Mesenchymal stem cell (in vitro differentiated cells and primary cell): ENCODE measurements around the gene WSCD1.
A peak's percentile ranks its signal among the peaks of the same experiment; 100 is the strongest.

Source experiments
- DNase-seq: peaks from one replicate; pipeline ENCODE4 v3.0.0-alpha.2; 2013
- H2AFZ ChIP-seq: one replicate; pipeline ENCODE4 v1.6.1; 2013; ENCODE audit warnings: low read depth, mild to moderate bottlenecking, control low read depth, inconsistent platforms, low read length, moderate library complexity
- H2AK5ac ChIP-seq: 2 replicates; pipeline ENCODE4 v1.6.1; 2013; ENCODE audit warnings: low read length, moderate library complexity, mild to moderate bottlenecking, inconsistent platforms; ENCODE audit not compliant: severe bottlenecking
- H2BK120ac ChIP-seq: one replicate; pipeline ENCODE4 v1.6.1; 2013; ENCODE audit warnings: low read depth, mild to moderate bottlenecking, inconsistent platforms, low read length, moderate library complexity
- H2BK12ac ChIP-seq, 2 experiments: one replicate each; pipeline ENCODE4 v1.6.1; 2013; ENCODE audit warnings: inconsistent platforms in 2 of 2, low read length in 2 of 2, mild to moderate bottlenecking in 2 of 2, moderate library complexity in 2 of 2, control low read depth in 1 of 2
- H2BK15ac ChIP-seq: one replicate; pipeline ENCODE4 v1.6.1; 2013; ENCODE audit warnings: mild to moderate bottlenecking, low read depth, inconsistent platforms; ENCODE audit not compliant: poor library complexity, severe bottlenecking
- H2BK5ac ChIP-seq: 2 replicates; pipeline ENCODE4 v1.6.1; 2013; ENCODE audit warnings: low read depth, mild to moderate bottlenecking, low read length, control low read depth, inconsistent platforms; ENCODE audit not compliant: poor library complexity, severe bottlenecking
- H3K14ac ChIP-seq, 2 experiments: one replicate each; pipeline ENCODE4 v1.6.1; 2013; ENCODE audit warnings: inconsistent platforms in 2 of 2, low read length in 2 of 2, control low read depth in 1 of 2, mild to moderate bottlenecking in 1 of 2, moderate library complexity in 1 of 2
- H3K18ac ChIP-seq, 2 experiments: one replicate each; pipeline ENCODE4 v1.6.1; 2013; ENCODE audit warnings: inconsistent platforms in 2 of 2, low read length in 2 of 2, control low read depth in 1 of 2, low read depth in 1 of 2, mild to moderate bottlenecking in 1 of 2
- H3K23ac ChIP-seq, 2 experiments: one replicate each; pipeline ENCODE4 v1.6.1; 2013; ENCODE audit warnings: inconsistent platforms in 2 of 2, low read length in 2 of 2, mild to moderate bottlenecking in 2 of 2, moderate library complexity in 2 of 2, control low read depth in 1 of 2
- H3K27ac ChIP-seq: 2 replicates; pipeline ENCODE4 v1.5.1; 2013; ENCODE audit warnings: mild to moderate bottlenecking, moderate library complexity, low read length, control low read depth, inconsistent platforms; ENCODE audit not compliant: poor library complexity, severe bottlenecking
- H3K27me3 ChIP-seq, 2 experiments: 2 replicates each; pipeline versions ENCODE4 v1.6.1 to v1.7.0; 2013; ENCODE audit warnings: low read length in 2 of 2, mild to moderate bottlenecking in 2 of 2, moderate library complexity in 2 of 2, control low read depth in 1 of 2, inconsistent platforms in 1 of 2; ENCODE audit not compliant: control insufficient read depth in 1 of 2, insufficient read depth in 1 of 2
- H3K36me3 ChIP-seq, 2 experiments: 2 replicates each; pipeline versions ENCODE4 v1.6.1 to v1.7.0; 2013; ENCODE audit warnings: low read length in 2 of 2, control low read depth in 1 of 2, inconsistent platforms in 1 of 2, low read depth in 1 of 2, mild to moderate bottlenecking in 1 of 2; ENCODE audit not compliant: insufficient read depth in 2 of 2, control insufficient read depth in 1 of 2
- H3K4ac ChIP-seq, 2 experiments: one replicate each; pipeline ENCODE4 v1.6.1; 2013; ENCODE audit warnings: inconsistent platforms in 2 of 2, low read length in 2 of 2, mild to moderate bottlenecking in 2 of 2, moderate library complexity in 2 of 2, control low read depth in 1 of 2, low read depth in 1 of 2
- H3K4me1 ChIP-seq: 2 replicates; pipeline ENCODE4 v1.6.1; 2013; ENCODE audit warnings: low read depth, low read length, control low read depth; ENCODE audit not compliant: control insufficient read depth, insufficient read depth
- H3K4me2 ChIP-seq: 2 replicates; pipeline ENCODE4 v1.6.1; 2013; ENCODE audit warnings: low read length, mild to moderate bottlenecking, inconsistent platforms; ENCODE audit not compliant: poor library complexity, severe bottlenecking
- H3K4me3 ChIP-seq, 2 experiments: 2 replicates each; pipeline versions ENCODE4 v1.5.1 to v1.7.0; 2013; ENCODE audit warnings: low read length in 2 of 2, mild to moderate bottlenecking in 2 of 2, control low read depth in 1 of 2, low read depth in 1 of 2; ENCODE audit not compliant: insufficient read depth in 1 of 2
- H3K79me1 ChIP-seq: replicated peaks from 2 replicates; pipeline ENCODE4 v1.6.1; 2013; ENCODE audit warnings: mild to moderate bottlenecking, control low read depth, low read length, inconsistent platforms; ENCODE audit not compliant: poor library complexity, severe bottlenecking
- H3K9ac ChIP-seq: 2 replicates; pipeline ENCODE4 v1.7.0; 2013; ENCODE audit warnings: mild to moderate bottlenecking, low read length, moderate library complexity
- H3K9me3 ChIP-seq: 2 replicates; pipeline ENCODE4 v1.7.0; 2013; ENCODE audit warnings: mild to moderate bottlenecking, low read length; ENCODE audit not compliant: control insufficient read depth
- H4K8ac ChIP-seq: one replicate; pipeline ENCODE4 v1.6.1; 2013; ENCODE audit warnings: inconsistent platforms, mild to moderate bottlenecking, low read length, moderate library complexity
- H4K91ac ChIP-seq: one replicate; pipeline ENCODE4 v1.6.1; 2013; ENCODE audit warnings: mild to moderate bottlenecking, low read length, inconsistent platforms
- WGBS: methylation state at CpG from one replicate; pipeline ENCODE4 v1.1.7; 2013; ENCODE audit warnings: mixed read lengths; 5-methylcytosine and 5-hydroxymethylcytosine counted together

Gene WSCD1

DNA sequence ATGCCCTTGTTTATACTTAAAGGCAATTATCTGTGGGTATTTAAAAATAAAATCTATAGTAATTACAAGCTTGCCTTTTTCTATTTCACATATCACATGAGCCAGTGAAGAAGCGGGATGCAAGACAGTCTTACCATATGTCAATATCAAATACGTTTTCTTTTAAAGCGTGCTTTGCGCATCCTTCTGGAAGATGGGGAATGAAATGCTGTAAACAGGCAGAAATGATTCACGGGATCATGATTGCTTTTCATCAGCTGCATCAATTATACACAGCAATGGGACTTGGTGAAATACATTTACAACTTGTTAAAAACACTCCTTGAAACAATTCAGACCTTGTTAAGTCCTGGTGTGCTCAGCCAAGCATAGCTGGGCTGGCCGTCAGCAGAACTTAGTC is 72.5 kb downstream of the WSCD1 start:
- Histone ChIP-seq H2AFZ (no peak overlapping the region), H3K4ac (no peak overlapping the region), H3K27ac (no peak overlapping the region), H3K14ac (no peak overlapping the region), H3K4me3 (no peak overlapping the region), H4K8ac (no peak overlapping the region), H3K36me3 (no peaks in the 10 kb centered on the region), H3K4me2 (no peak overlapping the region), H3K79me1 (no peaks in the 10 kb centered on the region), H3K23ac (no peak overlapping the region), H2BK15ac (no peak overlapping the region), H3K27me3 (peaks cover 0 to 6% of the 10 kb centered on the region in 2 experiments), H3K18ac (no peak overlapping the region), H2BK5ac (no peak overlapping the region), H2BK12ac (no peak overlapping the region), H2AK5ac (no peak overlapping the region), H3K9ac (no peak overlapping the region), H3K4me1 (no peaks in the 10 kb centered on the region), H3K9me3 (peaks cover 3% of the 10 kb centered on the region), H4K91ac (no peak overlapping the region), H2BK120ac (no peak overlapping the region)
- WGBS, result 83% methylated on average over 6 of the region's 6 CpGs
- no peak for DNase-seq

DNA sequence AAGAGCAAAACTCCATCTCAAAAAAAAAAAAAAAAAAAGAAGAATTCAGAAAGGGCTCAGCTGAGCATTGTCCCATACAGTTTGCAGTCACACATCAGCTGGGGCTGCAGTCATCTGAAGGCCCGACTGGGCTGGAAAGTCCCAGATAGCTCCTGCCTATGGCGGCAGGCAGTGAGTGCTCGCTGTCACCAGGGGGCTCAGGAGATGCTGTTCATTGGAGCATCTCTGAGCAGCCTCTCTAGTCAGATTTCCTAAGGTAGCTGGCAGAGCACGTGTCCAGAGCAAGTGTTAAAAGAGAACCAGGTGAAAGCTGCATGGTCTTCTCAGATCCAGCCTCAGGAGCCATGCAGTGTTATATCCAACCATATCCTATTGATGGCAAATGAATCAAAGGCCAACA is 75.8 kb downstream of the WSCD1 start:
- no peak overlapping the region for H3K27ac ChIP-seq
- H3K14ac ChIP-seq, result no peak overlapping the region
- no peak overlapping the region for H3K9ac ChIP-seq
- no peak overlapping the region for H2BK15ac ChIP-seq
- no peak overlapping the region for H4K8ac ChIP-seq
- H3K23ac ChIP-seq, result no peak overlapping the region
- H4K91ac ChIP-seq, result no peak overlapping the region
- DNase-seq, result no peak
- H3K4me1 ChIP-seq, result no peaks in the 10 kb centered on the region
- H3K4me2 ChIP-seq, result no peak overlapping the region
- no peak overlapping the region for H2BK12ac ChIP-seq
- H3K18ac ChIP-seq, result no peak overlapping the region
- no peak overlapping the region for H2AFZ ChIP-seq
- H2AK5ac ChIP-seq, result no peak overlapping the region
- H2BK5ac ChIP-seq, result no peak overlapping the region
- 82% methylated on average over 4 of the region's 4 CpGs for WGBS
- H3K9me3 ChIP-seq, result peaks cover 3% of the 10 kb centered on the region
- no peak overlapping the region for H3K4me3 ChIP-seq
- H3K4ac ChIP-seq, result no peak overlapping the region
- no peak overlapping the region for H2BK120ac ChIP-seq
- peaks cover 0 to 2% of the 10 kb centered on the region in 2 experiments for H3K27me3 ChIP-seq
- H3K36me3 ChIP-seq, result no peaks in the 10 kb centered on the region
- no peaks in the 10 kb centered on the region for H3K79me1 ChIP-seq

DNA sequence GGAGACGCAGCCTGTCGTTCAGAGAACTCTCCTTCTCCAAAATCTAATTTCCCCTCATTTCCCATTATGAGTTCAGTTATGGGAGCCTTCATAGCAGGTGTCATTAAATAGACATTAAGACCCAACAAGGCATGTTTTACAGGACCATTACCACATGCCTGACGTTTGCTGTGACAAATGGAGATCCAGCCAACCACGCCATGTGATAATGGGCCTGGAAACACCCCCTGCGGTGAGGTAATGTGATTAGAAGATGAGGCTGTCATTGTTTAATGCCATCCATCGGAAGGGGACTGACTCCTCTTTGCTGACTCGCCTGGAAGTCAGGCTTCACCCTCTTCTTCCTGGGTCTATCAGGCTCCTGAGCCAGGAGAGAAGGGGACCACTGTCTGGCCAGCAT is 76.9 kb downstream of the WSCD1 start:
- DNase-seq, result no peak
- Histone ChIP-seq H3K27ac (no peak overlapping the region), H3K23ac (no peak overlapping the region), H4K91ac (peak overlapping the region; percentile 39), H3K27me3 (peaks cover 0 to 2% of the 10 kb centered on the region in 2 experiments), H2BK120ac (no peak overlapping the region), H2AK5ac (no peak overlapping the region), H2BK15ac (no peak overlapping the region), H3K9ac (no peak overlapping the region), H2BK5ac (no peak overlapping the region), H3K4me2 (no peak overlapping the region), H3K4me1 (no peaks in the 10 kb centered on the region), H3K9me3 (peaks cover 3% of the 10 kb centered on the region), H3K79me1 (no peaks in the 10 kb centered on the region), H3K18ac (no peak overlapping the region), H3K36me3 (no peaks in the 10 kb centered on the region), H4K8ac (no peak overlapping the region), H2BK12ac (no peak overlapping the region), H3K4ac (no peak overlapping the region), H3K14ac (no peak overlapping the region), H3K4me3 (no peak overlapping the region), H2AFZ (no peak overlapping the region)
- WGBS, result 48% methylated on average over 7 of the region's 7 CpGs

DNA sequence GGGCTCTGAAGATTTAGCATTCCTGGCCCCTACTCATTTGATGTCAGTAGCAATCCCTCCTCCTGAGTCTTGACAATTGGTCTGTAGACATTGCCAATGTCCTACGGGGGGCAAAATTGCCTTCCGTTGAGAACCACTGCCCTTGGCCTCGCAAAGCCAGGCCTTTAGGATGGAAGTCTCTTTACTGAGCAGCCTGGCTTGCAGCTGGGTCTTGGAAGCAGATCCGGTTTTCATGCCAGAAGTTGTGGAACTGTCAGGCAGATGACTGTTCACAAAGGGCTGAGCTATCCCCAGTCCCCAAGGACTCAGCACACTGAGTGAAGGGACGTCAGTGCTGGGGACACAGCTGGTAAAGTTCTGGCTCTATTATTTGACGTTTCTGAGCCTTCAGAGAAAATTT is 83.2 kb downstream of the WSCD1 start:
- Histone ChIP-seq H2BK15ac (no peak overlapping the region), H3K27ac (no peak overlapping the region), H2AK5ac (no peak overlapping the region), H2AFZ (no peak overlapping the region), H3K14ac (no peak overlapping the region), H4K8ac (no peak overlapping the region), H2BK120ac (no peak overlapping the region), H4K91ac (no peak overlapping the region), H3K18ac (no peak overlapping the region), H3K4me2 (no peak overlapping the region), H2BK12ac (no peak overlapping the region), H3K9me3 (no peaks in the 10 kb centered on the region), H2BK5ac (no peak overlapping the region), H3K79me1 (no peaks in the 10 kb centered on the region), H3K4ac (no peak overlapping the region), H3K36me3 (no peaks in the 10 kb centered on the region), H3K27me3 (peaks cover 0 to 11% of the 10 kb centered on the region in 2 experiments), H3K4me3 (no peak overlapping the region), H3K23ac (no peak overlapping the region), H3K4me1 (no peaks in the 10 kb centered on the region), H3K9ac (no peak overlapping the region)
- WGBS, result 65% methylated on average over 6 of the region's 6 CpGs
- no peak for DNase-seq
